ENCODE data around the gene FFAR3.
A peak's percentile ranks its signal among the peaks of the same experiment; 100 is the strongest.

FFAR3 gene

GRCh38 chr19:35341006-35341405 is 17.3 kb upstream of the FFAR3 start:
- Mint-ChIP-seq H3K4me1 (peaks cover 13% of the 10 kb centered on the region), H3K27ac (peak overlapping the region; percentile 32), H3K36me3 (peaks cover 18% of the 10 kb centered on the region), H3K9me3 (no peaks in the 10 kb centered on the region), H3K4me3 (no peak overlapping the region)
- DNase-seq (ENCODE audit: low spot score in 2 of 2) (no peak), ATAC-seq (no peak)

GRCh38 chr19:35341565-35342225 is 16.6 kb upstream of the FFAR3 start:
- Mint-ChIP-seq H3K27ac (peak overlapping the region; percentile 53), H3K9me3 (no peaks in the 10 kb centered on the region), H3K36me3 (peaks cover 24% of the 10 kb centered on the region), H3K4me1 (peaks cover 19% of the 10 kb centered on the region), H3K4me3 (no peak overlapping the region)
- ATAC-seq (no peak), DNase-seq (ENCODE audit: low spot score in 2 of 2) (no peak)

DNA sequence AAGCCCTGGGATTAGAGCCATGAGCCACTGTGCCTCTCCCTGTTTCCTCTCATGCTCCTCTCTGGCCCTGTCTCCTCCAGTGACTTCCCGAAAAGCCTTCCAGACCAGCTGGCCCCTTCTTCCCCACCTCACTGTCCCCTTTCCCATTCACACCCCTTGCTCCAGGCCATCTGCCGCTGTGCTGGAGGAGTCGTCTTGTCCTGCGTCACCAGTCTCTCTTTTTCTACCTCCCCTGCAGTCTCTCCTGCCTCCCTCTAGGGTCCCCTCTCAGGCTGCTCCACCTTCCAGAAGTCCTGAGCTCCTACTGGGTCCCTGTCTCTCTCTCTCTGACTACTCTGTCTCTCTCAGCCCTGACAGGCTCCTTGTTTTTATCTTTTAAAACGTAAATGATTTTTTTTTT is 15.8 kb upstream of the FFAR3 start:
- peaks cover 20% of the 10 kb centered on the region for H3K4me1 Mint-ChIP-seq
- no peak for DNase-seq (ENCODE audit: low spot score in 2 of 2)
- no peak overlapping the region for H3K4me3 Mint-ChIP-seq
- H3K9me3 Mint-ChIP-seq = no peaks in the 10 kb centered on the region
- H3K27ac Mint-ChIP-seq = peak overlapping the region; percentile 53
- peaks cover 26% of the 10 kb centered on the region for H3K36me3 Mint-ChIP-seq
- no peak for ATAC-seq

GRCh38 chr19:35344511-35345031 is 13.7 kb upstream of the FFAR3 start:
- H3K9me3 Mint-ChIP-seq = no peaks in the 10 kb centered on the region
- no peak overlapping the region for H3K4me3 Mint-ChIP-seq
- no peak overlapping the region for H3K27ac Mint-ChIP-seq
- H3K36me3 Mint-ChIP-seq = peaks cover 28% of the 10 kb centered on the region
- ATAC-seq = no peak
- H3K4me1 Mint-ChIP-seq = peaks cover 34% of the 10 kb centered on the region
- DNase-seq (ENCODE audit: low spot score in 2 of 2) = no peak

GRCh38 chr19:35345671-35346111 is 12.6 kb upstream of the FFAR3 start:
- ATAC-seq (no peak), DNase-seq (ENCODE audit: low spot score in 2 of 2) (no peak)
- H3K9me3 Mint-ChIP-seq = no peaks in the 10 kb centered on the region
- H3K27ac Mint-ChIP-seq = peak overlapping the region; percentile 94
- H3K36me3 Mint-ChIP-seq = peaks cover 28% of the 10 kb centered on the region
- H3K4me1 Mint-ChIP-seq = peaks cover 37% of the 10 kb centered on the region
- peak overlapping the region; percentile 72 for H3K4me3 Mint-ChIP-seq

- H3K4me3 Mint-ChIP-seq = peak overlapping the region; percentile 72
- peaks cover 28% of the 10 kb centered on the region for H3K36me3 Mint-ChIP-seq
- peak in 1 of 2 donors; percentile 71 for DNase-seq (ENCODE audit: low spot score in 2 of 2)
- H3K9me3 Mint-ChIP-seq = no peaks in the 10 kb centered on the region
- peak overlapping the region; percentile 94 for H3K27ac Mint-ChIP-seq
- ATAC-seq = peak; percentile 66
- peaks cover 37% of the 10 kb centered on the region for H3K4me1 Mint-ChIP-seq
These were observed 11.8 kb upstream of the FFAR3 start for GRCh38 chr19:35346193-35347052.

- peaks cover 37% of the 10 kb centered on the region for H3K4me1 Mint-ChIP-seq
- H3K36me3 Mint-ChIP-seq = peaks cover 25% of the 10 kb centered on the region
- H3K4me3 Mint-ChIP-seq = peak within 1 kb of the TSS; percentile 72
- peak; percentile 79 for ATAC-seq
- no peaks in the 10 kb centered on the region for H3K9me3 Mint-ChIP-seq
- H3K27ac Mint-ChIP-seq = peak within 1 kb of the TSS; percentile 94
- DNase-seq (ENCODE audit: low spot score in 2 of 2) = peak in 1 of 2 donors; percentile 64
These were observed 10.9 kb upstream of the FFAR3 start, which contains the start of gene FFAR1 for GRCh38 chr19:35347171-35347929. Gene FFAR1 (plus strand): TSS chr19:35347902. CDS start chr19:35351552, 3,650 bp downstream.

GRCh38 chr19:35347930-35348298 is 10.3 kb upstream of the FFAR3 start:
- peak overlapping the region; percentile 94 for H3K27ac Mint-ChIP-seq
- ATAC-seq (no peak), DNase-seq (ENCODE audit: low spot score in 2 of 2) (no peak)
- peaks cover 21% of the 10 kb centered on the region for H3K36me3 Mint-ChIP-seq
- no peaks in the 10 kb centered on the region for H3K9me3 Mint-ChIP-seq
- peak overlapping the region; percentile 72 for H3K4me3 Mint-ChIP-seq
- H3K4me1 Mint-ChIP-seq = peaks cover 42% of the 10 kb centered on the region

- Mint-ChIP-seq H3K9me3 (no peaks in the 10 kb centered on the region), H3K36me3 (peaks cover 21% of the 10 kb centered on the region), H3K27ac (peak overlapping the region; percentile 16), H3K4me3 (no peak overlapping the region), H3K4me1 (peaks cover 44% of the 10 kb centered on the region)
- no peak for ATAC-seq
- no peak for DNase-seq (ENCODE audit: low spot score in 2 of 2)
These were observed 9.2 kb upstream of the FFAR3 start for GRCh38 chr19:35348911-35349611.

DNA sequence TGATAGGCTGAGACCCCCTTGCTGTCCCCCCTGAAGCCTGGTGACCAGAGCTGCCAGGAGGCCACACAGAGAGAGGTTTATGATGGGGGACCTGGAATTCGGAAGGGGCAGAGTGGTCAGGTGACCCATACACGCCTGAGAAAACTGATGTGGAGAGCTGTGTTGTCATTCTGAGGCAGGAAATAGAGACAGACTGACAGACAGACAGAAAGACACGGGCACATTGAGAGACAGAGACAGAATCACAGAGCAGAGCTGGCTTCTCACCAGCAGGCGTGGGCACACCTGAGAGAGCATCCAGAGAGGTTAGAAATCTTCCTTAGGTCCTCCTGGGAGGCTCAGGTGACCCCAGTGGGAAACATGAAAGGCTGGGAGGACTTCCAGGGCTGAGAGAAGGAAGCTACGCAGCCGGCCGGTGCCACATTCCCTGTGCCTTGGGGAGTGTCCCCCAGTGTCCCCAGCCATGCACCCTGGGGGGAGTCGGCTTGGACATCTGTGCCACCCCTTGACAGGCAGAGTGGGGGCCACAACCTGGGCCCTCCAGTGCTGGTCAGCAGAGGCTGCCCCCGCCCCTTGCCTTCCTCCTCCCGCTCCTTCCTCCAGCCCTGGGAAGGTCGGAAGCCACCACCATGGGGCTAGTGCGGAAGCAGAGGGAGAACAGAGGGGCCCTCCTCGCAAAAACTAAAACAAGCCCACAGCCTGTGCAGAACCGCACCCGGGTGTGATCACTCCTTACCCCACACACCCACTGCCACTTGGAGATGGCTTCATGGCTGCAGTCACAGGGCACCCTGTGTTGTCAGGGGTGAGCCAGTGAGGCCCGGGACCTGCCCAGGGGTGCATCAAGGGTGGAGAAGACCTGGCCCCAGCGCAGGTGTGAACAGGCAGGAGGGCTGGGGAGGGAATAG is 8.4 kb upstream of the FFAR3 start:
- DNase-seq (ENCODE audit: low spot score in 2 of 2) (no peak), ATAC-seq (no peak)
- Mint-ChIP-seq H3K36me3 (peaks cover 21% of the 10 kb centered on the region), H3K27ac (peak overlapping the region; percentile 16), H3K9me3 (no peaks in the 10 kb centered on the region), H3K4me3 (no peak overlapping the region), H3K4me1 (peaks cover 44% of the 10 kb centered on the region)

DNA sequence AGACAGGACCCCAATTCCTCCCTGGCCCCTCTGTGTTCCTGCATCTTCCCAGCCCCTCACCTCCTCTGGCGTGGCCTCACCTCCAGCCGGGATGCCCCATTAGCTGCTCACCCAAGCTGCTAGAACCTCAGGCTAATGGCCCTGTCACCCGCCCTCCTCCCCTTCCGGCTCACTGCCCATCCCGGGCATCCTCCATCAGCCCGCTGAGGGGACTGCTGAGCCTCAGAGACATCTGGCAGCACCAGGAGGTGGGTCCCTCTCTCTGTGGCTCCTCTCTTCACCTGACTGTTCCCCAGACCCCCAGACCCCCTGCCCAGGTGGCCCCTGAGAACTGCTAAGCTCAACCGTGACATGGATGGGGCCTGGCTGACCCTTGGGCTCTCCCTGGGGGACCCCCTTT is 7.7 kb upstream of the FFAR3 start:
- Mint-ChIP-seq H3K9me3 (no peaks in the 10 kb centered on the region), H3K4me3 (no peak overlapping the region), H3K4me1 (peaks cover 47% of the 10 kb centered on the region), H3K36me3 (peaks cover 21% of the 10 kb centered on the region), H3K27ac (peak overlapping the region; percentile 60)
- DNase-seq (ENCODE audit: low spot score in 2 of 2) (no peak), ATAC-seq (no peak)

DNA sequence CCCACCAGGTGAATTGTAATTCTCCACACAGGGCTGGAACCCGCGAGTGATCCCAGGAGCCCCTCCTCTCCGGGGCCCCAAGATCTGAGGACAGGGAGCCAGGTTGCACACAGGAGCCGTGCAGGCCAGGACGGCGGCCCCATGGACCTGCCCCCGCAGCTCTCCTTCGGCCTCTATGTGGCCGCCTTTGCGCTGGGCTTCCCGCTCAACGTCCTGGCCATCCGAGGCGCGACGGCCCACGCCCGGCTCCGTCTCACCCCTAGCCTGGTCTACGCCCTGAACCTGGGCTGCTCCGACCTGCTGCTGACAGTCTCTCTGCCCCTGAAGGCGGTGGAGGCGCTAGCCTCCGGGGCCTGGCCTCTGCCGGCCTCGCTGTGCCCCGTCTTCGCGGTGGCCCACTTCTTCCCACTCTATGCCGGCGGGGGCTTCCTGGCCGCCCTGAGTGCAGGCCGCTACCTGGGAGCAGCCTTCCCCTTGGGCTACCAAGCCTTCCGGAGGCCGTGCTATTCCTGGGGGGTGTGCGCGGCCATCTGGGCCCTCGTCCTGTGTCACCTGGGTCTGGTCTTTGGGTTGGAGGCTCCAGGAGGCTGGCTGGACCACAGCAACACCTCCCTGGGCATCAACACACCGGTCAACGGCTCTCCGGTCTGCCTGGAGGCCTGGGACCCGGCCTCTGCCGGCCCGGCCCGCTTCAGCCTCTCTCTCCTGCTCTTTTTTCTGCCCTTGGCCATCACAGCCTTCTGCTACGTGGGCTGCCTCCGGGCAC is 6.7 kb upstream of the FFAR3 start:
- Mint-ChIP-seq H3K27ac (peak overlapping the region; percentile 60), H3K4me3 (no peak overlapping the region), H3K36me3 (peaks cover 14% of the 10 kb centered on the region), H3K4me1 (peaks cover 47% of the 10 kb centered on the region), H3K9me3 (no peaks in the 10 kb centered on the region)
- ATAC-seq = no peak
- no peak for DNase-seq (ENCODE audit: low spot score in 2 of 2)

GRCh38 chr19:35352177-35352447 is 6.1 kb upstream of the FFAR3 start:
- Mint-ChIP-seq H3K4me1 (peaks cover 44% of the 10 kb centered on the region), H3K9me3 (no peaks in the 10 kb centered on the region), H3K4me3 (no peak overlapping the region), H3K36me3 (peaks cover 9% of the 10 kb centered on the region), H3K27ac (no peak overlapping the region)
- ATAC-seq (no peak), DNase-seq (ENCODE audit: low spot score in 2 of 2) (no peak)
